ENCODE results near the gene LRP1B. TPM values are rescaled to one million over a fixed set of nuclear protein-coding genes. Genes with fewer than 3 reads are reported as not detected.

Gene LRP1B
- total and polyA plus RNA-seq, 4 donors: 0.01 to 0.84 (median 0.17) TPM

GRCh38 chr2:140273408-140273807, 1857.4 kb downstream of the LRP1B start:
- Histone ChIP-seq H3K4me1 (ENCODE audit: control insufficient read depth in 4 of 4, insufficient read depth in 4 of 4, low read length in 3 of 4) (no peaks in the 10 kb centered on the region), H3K4me3 (ENCODE audit: low read depth in 1 of 3, low read length in 3 of 3) (no peak overlapping the region), H3K36me3 (ENCODE audit: control insufficient read depth in 4 of 4, insufficient read depth in 3 of 4, low read depth in 1 of 4, low read length in 3 of 4) (no peaks in the 10 kb centered on the region), H3K9me3 (ENCODE audit: control insufficient read depth in 4 of 4, low read length in 3 of 4) (no peaks in the 10 kb centered on the region), H3K27ac (ENCODE audit: low read depth in 1 of 2, low read length in 2 of 2) (no peak overlapping the region), H3K27me3 (ENCODE audit: control insufficient read depth in 4 of 4, insufficient read depth in 4 of 4, low read length in 3 of 4) (no peaks in the 10 kb centered on the region), H3K9ac (ENCODE audit: low read depth in 1 of 2, low read length in 2 of 2) (no peak overlapping the region)
- DNase-seq (ENCODE audit: low spot score): no peak
- no peak for TF ChIP-seq HNF4A (conservative IDR thresholded peaks at IDR 0.05)
- no peak for TF ChIP-seq CTCF (IDR thresholded peaks at IDR 0.05; ENCODE audit: low read depth, low read length, missing input control)
- TF ChIP-seq RXRA (IDR thresholded peaks at IDR 0.05): no peak
- no peak for TF ChIP-seq NR2F2 (IDR thresholded peaks at IDR 0.05)
- no peak for TF ChIP-seq GABPA (IDR thresholded peaks at IDR 0.05 in 1 of 2, conservative IDR thresholded peaks at IDR 0.05 in 1 of 2)
- 86% methylated on average over 4 of the region's 4 CpGs for WGBS

GRCh38 chr2:140270224-140270623, 1860.6 kb downstream of the LRP1B start:
- Histone ChIP-seq H3K27me3 (ENCODE audit: control insufficient read depth in 4 of 4, insufficient read depth in 4 of 4, low read length in 3 of 4) (no peaks in the 10 kb centered on the region), H3K9ac (ENCODE audit: low read depth in 1 of 2, low read length in 2 of 2) (no peak overlapping the region), H3K27ac (ENCODE audit: low read depth in 1 of 2, low read length in 2 of 2) (no peak overlapping the region), H3K9me3 (ENCODE audit: control insufficient read depth in 4 of 4, low read length in 3 of 4) (no peaks in the 10 kb centered on the region), H3K4me1 (ENCODE audit: control insufficient read depth in 4 of 4, insufficient read depth in 4 of 4, low read length in 3 of 4) (no peaks in the 10 kb centered on the region), H3K4me3 (ENCODE audit: low read depth in 1 of 3, low read length in 3 of 3) (no peak overlapping the region), H3K36me3 (ENCODE audit: control insufficient read depth in 4 of 4, insufficient read depth in 3 of 4, low read depth in 1 of 4, low read length in 3 of 4) (no peaks in the 10 kb centered on the region)
- DNase-seq (ENCODE audit: low spot score): no peak
- TF ChIP-seq TAF1 (conservative IDR thresholded peaks at IDR 0.05) (no peak), FOXA1 (IDR thresholded peaks at IDR 0.05) (no peak), ATF3 (IDR thresholded peaks at IDR 0.05) (no peak), REST (IDR thresholded peaks at IDR 0.05) (no peak), RXRA (IDR thresholded peaks at IDR 0.05) (no peak), FOXA2 (IDR thresholded peaks at IDR 0.05) (no peak), NR2F2 (IDR thresholded peaks at IDR 0.05) (no peak), HNF4G (IDR thresholded peaks at IDR 0.05) (no peak), MAX (IDR thresholded peaks at IDR 0.05) (no peak), CTCF (IDR thresholded peaks at IDR 0.05; ENCODE audit: low read depth, low read length, missing input control) (no peak), RAD21 (IDR thresholded peaks at IDR 0.05) (no peak), EGR1 (IDR thresholded peaks at IDR 0.05; ENCODE audit: low read depth in 2 of 2) (no peak), GABPA (IDR thresholded peaks at IDR 0.05 in 1 of 2, conservative IDR thresholded peaks at IDR 0.05 in 1 of 2) (no peak), YY1 (IDR thresholded peaks at IDR 0.05) (no peak), ZBTB33 (IDR thresholded peaks at IDR 0.05) (no peak), SP1 (IDR thresholded peaks at IDR 0.05) (no peak)
- 76% methylated on average over 1 of the region's 1 CpG for WGBS
